Transverse colon (tissue), 4 donors: ENCODE data around the gene DIPK1A.

Source experiments
- POLR2AphosphoS5 ChIP-seq, 3 donors: sonication (generic); formaldehyde crosslinking; IDR thresholded peaks; one replicate each; pipeline ENCODE4 v1.6.1; 2016; ENCODE audit warnings: antibody characterized with exemption in 3 of 3
- TF ChIP-seq, protein P1 (sequence below), 5 experiments: fragments of 200-600 bp in 3 of 5; fragments of 450-650 bp in 2 of 5; sonication (generic) in 3 of 5; IDR thresholded peaks; 1 replicate in 2 of 5; 2 replicates in 3 of 5; pipeline ENCODE4 v1.5.1; 2016 to 2017; ENCODE audit warnings: antibody characterized with exemption in 5 of 5, inconsistent platforms in 3 of 5, mild to moderate bottlenecking in 2 of 5, moderate library complexity in 1 of 5

DNA sequence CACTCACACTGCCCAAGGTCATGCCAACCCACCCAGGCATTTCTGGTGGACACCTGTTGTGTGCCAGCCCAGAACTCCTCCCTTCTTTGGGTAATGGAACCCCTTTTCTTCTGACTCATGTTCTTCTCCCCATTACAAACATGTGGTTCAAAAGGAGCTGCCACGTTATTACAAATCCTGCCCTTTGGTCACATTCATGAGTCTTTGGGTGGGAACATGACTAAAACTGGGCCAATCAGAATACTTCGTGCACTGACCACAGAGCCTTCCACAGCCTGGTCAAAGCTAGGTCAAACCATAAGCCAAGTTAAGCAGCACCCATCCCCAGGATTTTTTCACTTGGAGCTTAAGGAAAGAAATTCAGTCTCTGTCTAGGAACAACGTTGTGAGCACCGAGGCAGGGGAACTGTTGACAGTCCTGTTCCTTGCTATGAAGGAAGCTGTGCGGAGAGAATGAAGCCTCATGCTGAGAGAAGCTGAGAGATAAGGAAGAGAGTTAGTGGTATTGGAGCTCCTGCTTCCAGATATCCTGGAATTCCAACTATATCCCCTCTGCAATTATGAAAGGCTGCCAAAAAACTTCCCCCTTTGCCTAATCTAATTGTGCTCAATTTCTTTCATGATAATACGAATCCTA is 46.8 kb upstream of the DIPK1A start:
- TF ChIP-seq, protein P1, sequence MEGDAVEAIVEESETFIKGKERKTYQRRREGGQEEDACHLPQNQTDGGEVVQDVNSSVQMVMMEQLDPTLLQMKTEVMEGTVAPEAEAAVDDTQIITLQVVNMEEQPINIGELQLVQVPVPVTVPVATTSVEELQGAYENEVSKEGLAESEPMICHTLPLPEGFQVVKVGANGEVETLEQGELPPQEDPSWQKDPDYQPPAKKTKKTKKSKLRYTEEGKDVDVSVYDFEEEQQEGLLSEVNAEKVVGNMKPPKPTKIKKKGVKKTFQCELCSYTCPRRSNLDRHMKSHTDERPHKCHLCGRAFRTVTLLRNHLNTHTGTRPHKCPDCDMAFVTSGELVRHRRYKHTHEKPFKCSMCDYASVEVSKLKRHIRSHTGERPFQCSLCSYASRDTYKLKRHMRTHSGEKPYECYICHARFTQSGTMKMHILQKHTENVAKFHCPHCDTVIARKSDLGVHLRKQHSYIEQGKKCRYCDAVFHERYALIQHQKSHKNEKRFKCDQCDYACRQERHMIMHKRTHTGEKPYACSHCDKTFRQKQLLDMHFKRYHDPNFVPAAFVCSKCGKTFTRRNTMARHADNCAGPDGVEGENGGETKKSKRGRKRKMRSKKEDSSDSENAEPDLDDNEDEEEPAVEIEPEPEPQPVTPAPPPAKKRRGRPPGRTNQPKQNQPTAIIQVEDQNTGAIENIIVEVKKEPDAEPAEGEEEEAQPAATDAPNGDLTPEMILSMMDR (IDR thresholded peaks at IDR 0.05) = no peak
- no peak for TF ChIP-seq POLR2AphosphoS5 (IDR thresholded peaks at IDR 0.05)
